Measurements from ENCODE around the gene MYO1E. TPM values are rescaled to one million over a fixed set of nuclear protein-coding genes. Genes with fewer than 3 reads are reported as not detected.

The MYO1E gene
- total RNA-seq, 1 donor = 93.5 TPM

DNA sequence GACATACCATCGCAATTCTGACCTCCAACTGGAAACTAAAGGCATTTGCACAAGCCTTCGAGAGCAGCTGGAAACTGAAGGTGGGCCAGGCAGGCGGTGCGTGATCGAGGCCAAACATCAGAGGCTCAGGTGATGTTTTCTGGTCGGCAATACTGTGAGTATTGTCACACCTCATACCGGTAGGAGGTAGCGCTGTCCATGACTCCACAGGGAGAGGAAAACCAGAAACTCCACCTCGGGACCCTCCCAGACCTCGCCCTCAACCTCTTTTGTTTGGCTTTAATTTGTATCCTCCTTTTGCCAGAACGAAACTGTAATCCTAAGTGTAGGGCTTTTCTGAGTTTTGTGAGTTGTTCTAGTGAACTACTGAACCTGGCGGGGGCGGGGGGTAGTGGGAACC is 122.4 kb downstream of the MYO1E start:
- no peak for DNase-seq (ENCODE audit: low read depth)
- no peak overlapping the region for H3K4me3 ChIP-seq (ENCODE audit: low read depth, low read length)
- TF ChIP-seq, protein P1, sequence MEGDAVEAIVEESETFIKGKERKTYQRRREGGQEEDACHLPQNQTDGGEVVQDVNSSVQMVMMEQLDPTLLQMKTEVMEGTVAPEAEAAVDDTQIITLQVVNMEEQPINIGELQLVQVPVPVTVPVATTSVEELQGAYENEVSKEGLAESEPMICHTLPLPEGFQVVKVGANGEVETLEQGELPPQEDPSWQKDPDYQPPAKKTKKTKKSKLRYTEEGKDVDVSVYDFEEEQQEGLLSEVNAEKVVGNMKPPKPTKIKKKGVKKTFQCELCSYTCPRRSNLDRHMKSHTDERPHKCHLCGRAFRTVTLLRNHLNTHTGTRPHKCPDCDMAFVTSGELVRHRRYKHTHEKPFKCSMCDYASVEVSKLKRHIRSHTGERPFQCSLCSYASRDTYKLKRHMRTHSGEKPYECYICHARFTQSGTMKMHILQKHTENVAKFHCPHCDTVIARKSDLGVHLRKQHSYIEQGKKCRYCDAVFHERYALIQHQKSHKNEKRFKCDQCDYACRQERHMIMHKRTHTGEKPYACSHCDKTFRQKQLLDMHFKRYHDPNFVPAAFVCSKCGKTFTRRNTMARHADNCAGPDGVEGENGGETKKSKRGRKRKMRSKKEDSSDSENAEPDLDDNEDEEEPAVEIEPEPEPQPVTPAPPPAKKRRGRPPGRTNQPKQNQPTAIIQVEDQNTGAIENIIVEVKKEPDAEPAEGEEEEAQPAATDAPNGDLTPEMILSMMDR (IDR thresholded peaks at IDR 0.05; ENCODE audit: insufficient read depth, low read length) = no peak

DNA sequence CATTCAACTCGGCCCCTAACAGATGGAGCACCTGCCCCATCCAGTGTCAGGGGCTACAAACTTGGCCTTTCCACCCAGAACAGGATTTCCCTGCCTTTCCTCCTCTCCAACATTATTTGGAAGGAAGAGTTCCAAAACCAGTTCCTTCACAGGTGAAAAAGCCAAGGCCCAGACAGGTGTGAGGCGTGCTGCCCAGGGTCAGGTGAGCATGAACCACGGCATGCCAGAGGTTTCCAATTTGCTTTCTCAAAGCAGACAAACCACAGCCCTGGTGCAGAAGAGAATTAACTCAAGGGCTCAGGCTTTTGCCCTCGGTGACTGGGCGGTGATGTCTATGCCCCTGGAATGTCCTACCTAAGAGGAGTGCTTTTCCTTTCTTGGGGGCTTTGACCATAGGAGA is 122.9 kb downstream of the MYO1E start:
- TF ChIP-seq, protein P1 (IDR thresholded peaks at IDR 0.05; ENCODE audit: insufficient read depth, low read length) = no peak
- DNase-seq (ENCODE audit: low read depth) = no peak
- no peak overlapping the region for H3K4me3 ChIP-seq (ENCODE audit: low read depth, low read length)

DNA sequence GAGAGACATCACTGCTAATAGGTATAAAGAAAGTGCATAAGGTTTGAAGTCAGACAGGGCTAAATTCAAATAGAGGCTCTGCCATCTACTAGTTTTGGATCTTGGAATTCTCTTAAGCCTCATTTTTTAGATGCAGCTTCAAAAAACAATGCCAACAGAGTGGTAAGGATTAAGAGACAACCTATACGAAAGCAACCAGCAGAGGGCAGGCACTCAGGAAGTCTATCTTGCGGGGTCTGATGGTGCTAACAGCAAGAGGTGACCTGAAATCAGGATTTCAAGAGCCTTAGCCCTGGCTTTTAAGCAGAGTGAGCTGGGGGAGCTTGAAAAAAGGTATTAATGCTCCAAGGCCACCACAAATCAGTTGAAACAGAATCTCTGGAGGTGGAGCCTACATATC is 125.3 kb downstream of the MYO1E start:
- DNase-seq (ENCODE audit: low read depth) = peak; percentile 87
- TF ChIP-seq, protein P1 (IDR thresholded peaks at IDR 0.05; ENCODE audit: insufficient read depth, low read length) = peak; percentile 67
- H3K4me3 ChIP-seq (ENCODE audit: low read depth, low read length) = no peak overlapping the region

DNA sequence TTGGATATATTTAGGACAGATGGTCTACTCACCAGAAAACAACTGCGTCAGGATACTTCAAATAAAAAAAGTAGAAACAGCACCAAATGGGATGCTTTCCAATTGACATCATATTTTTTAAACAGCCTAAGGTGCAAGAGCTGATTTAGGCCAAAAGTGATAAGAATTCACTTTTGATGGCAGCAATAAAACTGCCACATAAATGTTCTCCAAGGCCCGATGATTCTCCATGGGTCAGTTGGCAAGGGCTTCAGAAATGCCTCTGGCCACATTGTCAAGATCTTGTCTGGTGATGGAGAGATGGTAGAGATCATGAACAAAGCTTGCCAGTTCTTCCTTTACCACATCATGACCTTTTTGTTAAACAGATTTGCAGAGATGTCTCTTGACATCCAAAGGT is 127.1 kb downstream of the MYO1E start:
- no peak for DNase-seq (ENCODE audit: low read depth)
- H3K4me3 ChIP-seq (ENCODE audit: low read depth, low read length) = no peak overlapping the region

DNA sequence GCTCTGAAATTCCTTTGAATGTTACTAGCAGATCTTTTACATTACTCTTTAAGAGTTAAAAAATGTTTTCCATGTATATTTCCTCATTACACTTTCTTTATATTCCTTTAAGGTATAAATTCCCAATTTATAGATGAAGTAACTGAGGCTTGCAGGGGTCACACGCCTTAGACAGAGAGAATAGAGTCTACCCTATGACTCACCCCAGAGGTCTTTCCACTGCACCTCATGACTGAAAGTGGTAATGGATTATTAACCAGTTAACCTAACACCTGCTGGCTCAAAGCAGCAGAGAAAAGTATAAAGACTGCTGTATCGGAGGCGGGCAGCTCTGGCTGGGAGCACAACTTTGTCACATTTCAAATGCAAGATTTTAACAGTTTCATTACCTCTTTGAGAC is 128.3 kb downstream of the MYO1E start:
- DNase-seq (ENCODE audit: low read depth) = no peak
- TF ChIP-seq, protein P1 (IDR thresholded peaks at IDR 0.05; ENCODE audit: insufficient read depth, low read length) = no peak
- H3K4me3 ChIP-seq (ENCODE audit: low read depth, low read length) = no peak overlapping the region

More for the DNA sequence above, 127.1 kb downstream of the MYO1E start:
- TF ChIP-seq, protein P1 (IDR thresholded peaks at IDR 0.05; ENCODE audit: insufficient read depth, low read length) = no peak

DNA sequence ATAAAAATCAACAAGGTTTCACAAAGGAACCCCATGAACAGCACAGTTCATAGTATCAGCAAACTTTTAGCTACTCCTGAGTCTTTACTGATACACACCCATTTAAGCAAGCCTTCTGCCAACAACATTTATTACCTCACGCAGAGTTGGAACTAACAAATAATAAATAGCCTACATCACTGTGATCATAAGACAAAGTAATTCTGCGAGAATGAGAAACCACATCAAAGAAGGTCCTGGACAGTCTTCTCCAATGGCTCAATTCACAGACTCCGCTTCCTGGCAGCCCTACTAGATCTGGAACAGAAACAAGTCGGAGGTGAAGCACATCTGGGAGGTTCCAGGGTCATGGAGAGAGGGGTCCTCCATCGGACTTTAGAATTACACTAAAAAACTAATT is 129.0 kb downstream of the MYO1E start:
- no peak for DNase-seq (ENCODE audit: low read depth)
- TF ChIP-seq, protein P1 (IDR thresholded peaks at IDR 0.05; ENCODE audit: insufficient read depth, low read length) = no peak

DNA sequence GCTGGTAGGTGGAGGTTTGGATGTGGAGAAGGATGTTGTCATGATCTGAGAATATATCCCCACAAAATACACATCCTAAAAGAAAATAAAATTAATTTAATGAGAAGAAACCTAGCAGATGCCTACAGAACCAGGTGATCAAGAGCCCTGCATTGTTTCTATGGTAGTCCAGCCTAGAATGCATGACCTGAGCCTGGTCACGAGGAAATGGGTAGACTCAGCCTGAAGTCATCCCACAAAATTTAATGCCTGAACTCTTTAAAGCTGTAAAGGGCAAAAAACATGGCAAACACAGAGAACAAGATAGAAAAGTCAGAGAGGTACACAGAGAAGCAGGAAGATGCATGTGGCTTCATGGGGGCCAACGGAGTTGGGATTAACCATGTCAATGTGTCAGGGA is 130.0 kb downstream of the MYO1E start:
- H3K4me3 ChIP-seq (ENCODE audit: low read depth, low read length) = no peak overlapping the region
- TF ChIP-seq, protein P1 (IDR thresholded peaks at IDR 0.05; ENCODE audit: insufficient read depth, low read length) = no peak
- no peak for DNase-seq (ENCODE audit: low read depth)

More for the DNA sequence above, 129.0 kb downstream of the MYO1E start:
- no peak overlapping the region for H3K4me3 ChIP-seq (ENCODE audit: low read depth, low read length)

Measured in fibroblast of the aortic adventitia (primary cell).